HEK293 (cell line): Measurements from ENCODE around the gene SLC17A3.

Experiments used
- CTCF ChIA-PET: fragments of 350-600 bp; formaldehyde crosslinking; extraction: SDS; loops from one replicate; lab custom pipeline; 2021; ENCODE audit warnings: antibody characterized with exemption; lab: Yijun Ruan, JAX
- POLR2A ChIA-PET: fragments of 300-600 bp; formaldehyde crosslinking; extraction: SDS; loops from one replicate; lab custom pipeline; 2020; ENCODE audit warnings: antibody characterized with exemption, inconsistent platforms; lab: Yijun Ruan, JAX
- H3K27ac ChIP-seq: fragments of 200-500 bp; sonication (Bioruptor generic); 2 replicates; pipeline ENCODE4 v1.5.1; 2014; ENCODE audit warnings: low read depth, low read length, control low read depth, inconsistent platforms; ENCODE audit errors: extremely low read depth
- H3K36me3 ChIP-seq, 2 experiments: fragments of 200-500 bp in 1 of 2; sonication (Bioruptor generic) in 1 of 2; 1 replicate in 1 of 2; 2 replicates in 1 of 2; pipeline ENCODE4 v1.5.1; 2014 to 2017; ENCODE audit warnings: inconsistent platforms in 2 of 2, low read length in 2 of 2; ENCODE audit not compliant: control insufficient read depth in 2 of 2, insufficient read depth in 1 of 2
- H3K4me1 ChIP-seq: fragments of 200-500 bp; sonication (Bioruptor generic); 2 replicates; pipeline ENCODE4 v1.5.1; 2014; ENCODE audit warnings: mild to moderate bottlenecking, low read length, inconsistent platforms; ENCODE audit not compliant: control insufficient read depth, insufficient read depth
- H3K4me3 ChIP-seq: 2 replicates; pipeline ENCODE4 v1.5.1; 2011; ENCODE audit warnings: low read depth, mild to moderate bottlenecking, control low read depth, low read length, moderate library complexity
- H3K9me3 ChIP-seq: fragments of 200-500 bp; sonication (Bioruptor generic); 2 replicates; pipeline ENCODE4 v1.5.1; 2014; ENCODE audit warnings: low read depth, low read length, inconsistent platforms; ENCODE audit not compliant: control insufficient read depth, insufficient read depth
- FEZF1 ChIP-seq: fragments of 450-650 bp; formaldehyde crosslinking; IDR thresholded peaks from 2 replicates; pipeline ENCODE4 v1.5.1; 2016; ENCODE audit warnings: missing biosample characterization, missing genetic modification characterization
- GLI4 ChIP-seq: fragments of 450-650 bp; formaldehyde crosslinking; IDR thresholded peaks from 2 replicates; pipeline ENCODE4 v1.5.1; 2016; ENCODE audit warnings: missing biosample characterization, missing genetic modification characterization
- GLIS1 ChIP-seq: fragments of 450-650 bp; formaldehyde crosslinking; IDR thresholded peaks from 2 replicates; pipeline ENCODE4 v1.5.1; 2016; ENCODE audit warnings: missing biosample characterization, missing genetic modification characterization
- SCRT2 ChIP-seq: fragments of 450-650 bp; formaldehyde crosslinking; IDR thresholded peaks from 2 replicates; pipeline ENCODE4 v1.5.1; 2016; ENCODE audit warnings: missing biosample characterization, missing genetic modification characterization
- YY1 ChIP-seq: fragments of 450-650 bp; formaldehyde crosslinking; IDR thresholded peaks from 2 replicates; pipeline ENCODE4 v1.5.1; 2018; ENCODE audit warnings: missing biosample characterization, missing genetic modification characterization
- YY2 ChIP-seq: fragments of 450-650 bp; formaldehyde crosslinking; IDR thresholded peaks from 2 replicates; pipeline ENCODE4 v1.5.1; 2016; ENCODE audit warnings: missing biosample characterization, missing genetic modification characterization
- ZBTB20 ChIP-seq: fragments of 450-650 bp; formaldehyde crosslinking; IDR thresholded peaks from 2 replicates; pipeline ENCODE4 v1.5.1; 2016; ENCODE audit warnings: missing biosample characterization, missing genetic modification characterization
- ZIC2 ChIP-seq: fragments of 450-650 bp; formaldehyde crosslinking; IDR thresholded peaks from 2 replicates; pipeline ENCODE4 v1.5.1; 2016; ENCODE audit warnings: missing biosample characterization, missing genetic modification characterization
- ZNF174 ChIP-seq: fragments of 450-650 bp; formaldehyde crosslinking; IDR thresholded peaks from 2 replicates; pipeline ENCODE4 v1.5.0; 2017; ENCODE audit warnings: missing biosample characterization, mild to moderate bottlenecking, missing genetic modification characterization
- ZNF239 ChIP-seq: fragments of 450-650 bp; formaldehyde crosslinking; IDR thresholded peaks from 2 replicates; pipeline ENCODE4 v1.5.1; 2016; ENCODE audit warnings: missing biosample characterization, missing genetic modification characterization
- ZNF335 ChIP-seq: fragments of 450-650 bp; formaldehyde crosslinking; conservative IDR thresholded peaks from 2 replicates; pipeline ENCODE4 v1.5.1; 2016; ENCODE audit warnings: missing biosample characterization, missing genetic modification characterization
- ZNF354C ChIP-seq: fragments of 450-650 bp; formaldehyde crosslinking; IDR thresholded peaks from 2 replicates; pipeline ENCODE4 v1.5.1; 2016; ENCODE audit warnings: missing biosample characterization, missing genetic modification characterization, low read depth, borderline replicate concordance
- ZNF366 ChIP-seq: fragments of 450-650 bp; formaldehyde crosslinking; conservative IDR thresholded peaks from 2 replicates; pipeline ENCODE4 v1.5.1; 2016; ENCODE audit warnings: missing biosample characterization, missing genetic modification characterization
- ZNF426 ChIP-seq: fragments of 450-650 bp; formaldehyde crosslinking; IDR thresholded peaks from 2 replicates; pipeline ENCODE4 v1.5.1; 2017; ENCODE audit warnings: missing biosample characterization, missing genetic modification characterization, mild to moderate bottlenecking, inconsistent platforms, moderate library complexity
- ZNF660 ChIP-seq: fragments of 450-650 bp; IDR thresholded peaks from 2 replicates; pipeline ENCODE4 v1.5.1; 2018; ENCODE audit warnings: missing biosample characterization, mild to moderate bottlenecking, missing genetic modification characterization
- ZNF670 ChIP-seq: fragments of 450-650 bp; formaldehyde crosslinking; IDR thresholded peaks from 2 replicates; pipeline ENCODE4 v1.5.1; 2016; ENCODE audit warnings: missing biosample characterization, missing genetic modification characterization, low read depth
- ZSCAN16 ChIP-seq: fragments of 450-650 bp; formaldehyde crosslinking; IDR thresholded peaks from 2 replicates; pipeline ENCODE4 v1.5.1; 2016; ENCODE audit warnings: missing biosample characterization, missing genetic modification characterization
- TF ChIP-seq, protein P1 (sequence below): fragments of 450-650 bp; formaldehyde crosslinking; IDR thresholded peaks from 2 replicates; pipeline ENCODE4 v1.5.1; 2017; ENCODE audit warnings: missing biosample characterization, missing genetic modification characterization
- TF ChIP-seq, protein P2 (sequence below): fragments of 450-650 bp; formaldehyde crosslinking; IDR thresholded peaks from 2 replicates; pipeline ENCODE4 v1.5.0; 2017; ENCODE audit warnings: missing biosample characterization, missing genetic modification characterization, borderline replicate concordance
- TF ChIP-seq, protein P3 (sequence below): fragments of 450-650 bp; formaldehyde crosslinking; IDR thresholded peaks from 2 replicates; pipeline ENCODE4 v1.5.1; 2016; ENCODE audit warnings: missing biosample characterization, missing genetic modification characterization
- TF ChIP-seq, protein P4 (sequence below): fragments of 450-650 bp; formaldehyde crosslinking; IDR thresholded peaks from 2 replicates; pipeline ENCODE4 v1.5.1; 2017; ENCODE audit warnings: missing biosample characterization, mild to moderate bottlenecking, missing genetic modification characterization, moderate library complexity
- TF ChIP-seq, protein P5 (sequence below): fragments of 450-650 bp; formaldehyde crosslinking; IDR thresholded peaks from 2 replicates; pipeline ENCODE4 v1.5.1; 2017; ENCODE audit warnings: missing biosample characterization, missing genetic modification characterization

Gene SLC17A3

DNA sequence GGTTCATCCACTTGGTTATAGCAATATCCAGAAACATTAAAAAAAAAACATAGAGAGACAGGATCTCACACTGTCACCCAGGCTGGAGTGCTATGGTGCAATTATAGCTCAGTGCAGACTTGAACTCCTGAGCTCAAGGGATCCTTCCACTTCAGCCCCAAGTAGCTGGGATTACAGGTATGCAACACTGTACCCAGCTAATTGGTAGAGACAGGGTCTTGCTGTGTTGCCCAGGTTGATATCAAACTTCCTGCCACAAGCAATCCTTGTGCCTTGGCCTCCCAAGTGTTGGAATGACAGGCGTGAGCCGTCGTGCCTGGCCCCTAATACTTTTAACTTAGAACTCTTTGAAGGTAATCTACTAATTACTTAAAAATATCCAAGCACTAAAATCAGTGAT, 41.4 kb downstream of the SLC17A3 start (continued):
- TF ChIP-seq, protein P1, sequence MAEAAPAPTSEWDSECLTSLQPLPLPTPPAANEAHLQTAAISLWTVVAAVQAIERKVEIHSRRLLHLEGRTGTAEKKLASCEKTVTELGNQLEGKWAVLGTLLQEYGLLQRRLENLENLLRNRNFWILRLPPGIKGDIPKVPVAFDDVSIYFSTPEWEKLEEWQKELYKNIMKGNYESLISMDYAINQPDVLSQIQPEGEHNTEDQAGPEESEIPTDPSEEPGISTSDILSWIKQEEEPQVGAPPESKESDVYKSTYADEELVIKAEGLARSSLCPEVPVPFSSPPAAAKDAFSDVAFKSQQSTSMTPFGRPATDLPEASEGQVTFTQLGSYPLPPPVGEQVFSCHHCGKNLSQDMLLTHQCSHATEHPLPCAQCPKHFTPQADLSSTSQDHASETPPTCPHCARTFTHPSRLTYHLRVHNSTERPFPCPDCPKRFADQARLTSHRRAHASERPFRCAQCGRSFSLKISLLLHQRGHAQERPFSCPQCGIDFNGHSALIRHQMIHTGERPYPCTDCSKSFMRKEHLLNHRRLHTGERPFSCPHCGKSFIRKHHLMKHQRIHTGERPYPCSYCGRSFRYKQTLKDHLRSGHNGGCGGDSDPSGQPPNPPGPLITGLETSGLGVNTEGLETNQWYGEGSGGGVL (tag by site-specific recombination): no peak
- no peak for TF ChIP-seq YY2 (tag by site-specific recombination)

DNA sequence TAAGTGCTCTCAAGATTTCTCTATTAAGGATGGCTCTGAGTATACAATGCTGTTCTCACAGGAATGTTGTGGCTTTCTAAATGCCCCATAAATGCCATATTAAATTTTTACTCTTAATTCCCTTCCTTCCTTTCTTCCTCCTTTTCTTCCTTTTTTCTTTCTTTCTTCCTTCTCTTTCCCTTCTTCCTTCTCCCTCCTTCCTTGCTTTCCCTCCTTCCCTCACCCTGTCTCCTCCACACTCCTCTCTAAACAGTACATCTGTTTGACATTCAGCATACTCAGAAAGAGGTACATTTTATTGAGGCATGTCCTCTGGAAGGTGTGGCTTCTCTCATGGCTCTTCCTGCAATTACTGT, 41.8 kb downstream of the SLC17A3 start:
- POLR2A ChIA-PET: no interaction called here
- H3K27ac ChIP-seq: no peak overlapping the region
- H3K4me1 ChIP-seq: 0 out of 2 replicates have a peak, but pooled peaks cover 9% of the 10 kb centered on the region
- no peaks in the 10 kb centered on the region for H3K36me3 ChIP-seq
- H3K4me3 ChIP-seq: no peak overlapping the region
- CTCF ChIA-PET: interaction anchor here (1.2 kb wide), 1 partner anchor 43 kb away, joined by 3 read pairs; no protein-coding TSS in a partner anchor
- peak; percentile 68 for TF ChIP-seq ZNF366 (tag by site-specific recombination)
- TF ChIP-seq, protein P2, sequence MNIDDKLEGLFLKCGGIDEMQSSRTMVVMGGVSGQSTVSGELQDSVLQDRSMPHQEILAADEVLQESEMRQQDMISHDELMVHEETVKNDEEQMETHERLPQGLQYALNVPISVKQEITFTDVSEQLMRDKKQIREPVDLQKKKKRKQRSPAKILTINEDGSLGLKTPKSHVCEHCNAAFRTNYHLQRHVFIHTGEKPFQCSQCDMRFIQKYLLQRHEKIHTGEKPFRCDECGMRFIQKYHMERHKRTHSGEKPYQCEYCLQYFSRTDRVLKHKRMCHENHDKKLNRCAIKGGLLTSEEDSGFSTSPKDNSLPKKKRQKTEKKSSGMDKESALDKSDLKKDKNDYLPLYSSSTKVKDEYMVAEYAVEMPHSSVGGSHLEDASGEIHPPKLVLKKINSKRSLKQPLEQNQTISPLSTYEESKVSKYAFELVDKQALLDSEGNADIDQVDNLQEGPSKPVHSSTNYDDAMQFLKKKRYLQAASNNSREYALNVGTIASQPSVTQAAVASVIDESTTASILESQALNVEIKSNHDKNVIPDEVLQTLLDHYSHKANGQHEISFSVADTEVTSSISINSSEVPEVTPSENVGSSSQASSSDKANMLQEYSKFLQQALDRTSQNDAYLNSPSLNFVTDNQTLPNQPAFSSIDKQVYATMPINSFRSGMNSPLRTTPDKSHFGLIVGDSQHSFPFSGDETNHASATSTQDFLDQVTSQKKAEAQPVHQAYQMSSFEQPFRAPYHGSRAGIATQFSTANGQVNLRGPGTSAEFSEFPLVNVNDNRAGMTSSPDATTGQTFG (tag by site-specific recombination): no peak
- no peaks in the 10 kb centered on the region for H3K9me3 ChIP-seq

DNA sequence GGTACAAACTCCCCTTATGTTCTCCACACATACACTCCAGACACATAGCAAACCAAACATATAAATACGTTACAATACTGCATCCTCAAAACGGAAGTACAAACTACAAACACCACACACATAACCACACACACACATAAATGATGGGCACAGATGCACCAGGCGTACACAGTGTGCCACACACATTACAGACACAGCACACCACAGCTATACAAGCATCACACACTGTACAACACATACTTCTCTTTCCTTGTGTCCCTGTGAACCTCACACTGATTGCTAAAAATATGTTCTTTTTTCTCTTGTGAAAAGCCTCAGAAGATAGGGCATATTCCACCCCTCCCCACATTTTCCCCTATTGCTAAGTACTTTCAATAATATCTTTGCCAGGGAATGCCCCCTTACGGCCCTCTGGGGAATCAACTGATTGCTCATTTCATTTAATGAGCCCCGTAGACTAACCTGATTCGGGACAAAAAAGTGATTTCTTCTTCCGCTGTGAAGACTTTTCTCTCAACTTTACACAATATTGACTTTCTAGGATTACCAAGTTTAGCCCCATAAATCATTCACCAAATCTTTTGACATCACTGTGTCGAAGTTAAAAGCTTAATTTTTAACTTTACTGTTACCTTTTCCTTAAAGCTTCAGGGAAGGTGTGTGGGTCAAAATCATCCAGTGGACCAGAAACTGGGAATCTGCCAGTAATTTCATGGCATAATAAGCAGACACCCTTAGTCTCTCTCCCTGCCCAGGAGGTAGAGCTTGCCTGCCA, 42.3 kb downstream of the SLC17A3 start, which contains the start of gene SLC17A1:
Gene SLC17A1 (minus strand): TSS at position 521 of the 775 bp plus-strand sequence. CDS start 1,495 bp downstream, outside the sequence.
- Histone ChIP-seq H3K9me3 (no peaks in the 10 kb centered on the region), H3K4me1 (0 out of 2 replicates have a peak, but pooled peaks cover 9% of the 10 kb centered on the region), H3K27ac (no peak within 1 kb of the TSS), H3K36me3 (no peaks in the 10 kb centered on the region), H3K4me3 (no peak within 1 kb of the TSS)
- TF ChIP-seq FEZF1 (tag by site-specific recombination): peak; percentile 41; the same call in 1 of the 2 replicates
- no peak for TF ChIP-seq ZNF239 (tag by site-specific recombination)
- TF ChIP-seq, protein P3, sequence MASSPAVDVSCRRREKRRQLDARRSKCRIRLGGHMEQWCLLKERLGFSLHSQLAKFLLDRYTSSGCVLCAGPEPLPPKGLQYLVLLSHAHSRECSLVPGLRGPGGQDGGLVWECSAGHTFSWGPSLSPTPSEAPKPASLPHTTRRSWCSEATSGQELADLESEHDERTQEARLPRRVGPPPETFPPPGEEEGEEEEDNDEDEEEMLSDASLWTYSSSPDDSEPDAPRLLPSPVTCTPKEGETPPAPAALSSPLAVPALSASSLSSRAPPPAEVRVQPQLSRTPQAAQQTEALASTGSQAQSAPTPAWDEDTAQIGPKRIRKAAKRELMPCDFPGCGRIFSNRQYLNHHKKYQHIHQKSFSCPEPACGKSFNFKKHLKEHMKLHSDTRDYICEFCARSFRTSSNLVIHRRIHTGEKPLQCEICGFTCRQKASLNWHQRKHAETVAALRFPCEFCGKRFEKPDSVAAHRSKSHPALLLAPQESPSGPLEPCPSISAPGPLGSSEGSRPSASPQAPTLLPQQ: no peak
- TF ChIP-seq, protein P4, sequence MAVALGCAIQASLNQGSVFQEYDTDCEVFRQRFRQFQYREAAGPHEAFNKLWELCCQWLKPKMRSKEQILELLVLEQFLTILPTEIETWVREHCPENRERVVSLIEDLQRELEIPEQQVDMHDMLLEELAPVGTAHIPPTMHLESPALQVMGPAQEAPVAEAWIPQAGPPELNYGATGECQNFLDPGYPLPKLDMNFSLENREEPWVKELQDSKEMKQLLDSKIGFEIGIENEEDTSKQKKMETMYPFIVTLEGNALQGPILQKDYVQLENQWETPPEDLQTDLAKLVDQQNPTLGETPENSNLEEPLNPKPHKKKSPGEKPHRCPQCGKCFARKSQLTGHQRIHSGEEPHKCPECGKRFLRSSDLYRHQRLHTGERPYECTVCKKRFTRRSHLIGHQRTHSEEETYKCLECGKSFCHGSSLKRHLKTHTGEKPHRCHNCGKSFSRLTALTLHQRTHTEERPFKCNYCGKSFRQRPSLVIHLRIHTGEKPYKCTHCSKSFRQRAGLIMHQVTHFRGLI (tag by site-specific recombination): no peak
- TF ChIP-seq ZNF426: no peak
- TF ChIP-seq ZNF335 (tag by site-specific recombination): peak; percentile 36; the same call in 1 of the 2 replicates
- TF ChIP-seq ZSCAN16 (tag by site-specific recombination): no peak
- no peak for TF ChIP-seq ZNF354C (tag by site-specific recombination)
- no peak for TF ChIP-seq ZNF174 (tag by site-specific recombination)
- TF ChIP-seq GLI4 (tag by site-specific recombination): no peak
- TF ChIP-seq, protein P5, sequence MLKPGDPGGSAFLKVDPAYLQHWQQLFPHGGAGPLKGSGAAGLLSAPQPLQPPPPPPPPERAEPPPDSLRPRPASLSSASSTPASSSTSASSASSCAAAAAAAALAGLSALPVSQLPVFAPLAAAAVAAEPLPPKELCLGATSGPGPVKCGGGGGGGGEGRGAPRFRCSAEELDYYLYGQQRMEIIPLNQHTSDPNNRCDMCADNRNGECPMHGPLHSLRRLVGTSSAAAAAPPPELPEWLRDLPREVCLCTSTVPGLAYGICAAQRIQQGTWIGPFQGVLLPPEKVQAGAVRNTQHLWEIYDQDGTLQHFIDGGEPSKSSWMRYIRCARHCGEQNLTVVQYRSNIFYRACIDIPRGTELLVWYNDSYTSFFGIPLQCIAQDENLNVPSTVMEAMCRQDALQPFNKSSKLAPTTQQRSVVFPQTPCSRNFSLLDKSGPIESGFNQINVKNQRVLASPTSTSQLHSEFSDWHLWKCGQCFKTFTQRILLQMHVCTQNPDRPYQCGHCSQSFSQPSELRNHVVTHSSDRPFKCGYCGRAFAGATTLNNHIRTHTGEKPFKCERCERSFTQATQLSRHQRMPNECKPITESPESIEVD: peak; percentile 67
- no peak for TF ChIP-seq YY1 (tag by site-specific recombination)
- no peak for TF ChIP-seq ZNF366 (tag by site-specific recombination)
- no peak for TF ChIP-seq ZBTB20
- TF ChIP-seq ZNF660 (tag by site-specific recombination): peak; percentile 56; the same call in 1 of the 2 replicates
- peak; percentile 50; the same call in 1 of the 2 replicates for TF ChIP-seq GLIS1 (tag by site-specific recombination)
- TF ChIP-seq ZNF670 (tag by site-specific recombination): no peak
- TF ChIP-seq ZIC2: no peak
- TF ChIP-seq SCRT2: no peak
- CTCF ChIA-PET: interaction anchor here (1.2 kb wide), 1 partner anchor 43 kb away, joined by 3 read pairs; no protein-coding TSS in a partner anchor
- POLR2A ChIA-PET: no interaction called here
